Measurements from ENCODE around the gene ELF4.

DNA sequence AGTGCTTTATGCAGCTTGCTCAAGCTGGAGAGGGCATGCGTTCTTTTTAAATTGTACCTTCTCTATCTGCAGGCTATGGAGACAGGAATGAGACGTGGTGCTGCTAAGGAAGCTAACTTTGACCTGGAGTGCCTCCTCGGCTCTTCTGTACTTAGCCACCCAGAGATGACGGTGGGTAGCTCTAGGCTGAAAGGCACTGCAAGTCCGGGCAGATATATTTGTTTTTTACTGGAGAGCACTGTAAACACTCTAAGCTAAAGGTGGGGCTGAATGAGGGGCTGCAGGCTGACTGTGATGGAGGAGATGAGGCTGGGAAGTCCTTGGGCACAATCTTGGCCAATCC is 12.1 kb downstream of the ELF4 start:
- TF ChIP-seq ZNF75D (CRISPR knock-in tag; IDR thresholded peaks at IDR 0.05; ENCODE audit: borderline replicate concordance): no peak
- TF ChIP-seq ZC3H4 (CRISPR knock-in tag; IDR thresholded peaks at IDR 0.05; ENCODE audit: borderline replicate concordance): no peak
- TF ChIP-seq CEBPB (IDR thresholded peaks at IDR 0.05; ENCODE audit: borderline replicate concordance, low read depth, low read length): no peak
- TF ChIP-seq, protein P1, sequence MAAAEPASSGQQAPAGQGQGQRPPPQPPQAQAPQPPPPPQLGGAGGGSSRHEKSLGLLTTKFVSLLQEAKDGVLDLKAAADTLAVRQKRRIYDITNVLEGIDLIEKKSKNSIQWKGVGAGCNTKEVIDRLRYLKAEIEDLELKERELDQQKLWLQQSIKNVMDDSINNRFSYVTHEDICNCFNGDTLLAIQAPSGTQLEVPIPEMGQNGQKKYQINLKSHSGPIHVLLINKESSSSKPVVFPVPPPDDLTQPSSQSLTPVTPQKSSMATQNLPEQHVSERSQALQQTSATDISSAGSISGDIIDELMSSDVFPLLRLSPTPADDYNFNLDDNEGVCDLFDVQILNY (CRISPR knock-in tag; conservative IDR thresholded peaks at IDR 0.05): no peak
- TF ChIP-seq ZNF777 (CRISPR knock-in tag; IDR thresholded peaks at IDR 0.05): no peak
- TF ChIP-seq EP300 (IDR thresholded peaks at IDR 0.05; ENCODE audit: low read depth in 2 of 2, low read length in 2 of 2): no peak
- no peak for TF ChIP-seq EP300 (CRISPR knock-in tag; IDR thresholded peaks at IDR 0.05; ENCODE audit: borderline replicate concordance)
- TF ChIP-seq EZH2 (conservative IDR thresholded peaks at IDR 0.05; ENCODE audit: low read depth, low read length): no peak
- TF ChIP-seq ZSCAN30 (CRISPR knock-in tag; IDR thresholded peaks at IDR 0.05): no peak
- TF ChIP-seq IRX3 (CRISPR knock-in tag; IDR thresholded peaks at IDR 0.05; ENCODE audit: borderline replicate concordance, low read depth): no peak
- TF ChIP-seq ZNF737 (CRISPR knock-in tag; IDR thresholded peaks at IDR 0.05; ENCODE audit: borderline replicate concordance): no peak
- no peak for TF ChIP-seq FOXJ3 (CRISPR knock-in tag; IDR thresholded peaks at IDR 0.05; ENCODE audit: borderline replicate concordance)
- no peak for TF ChIP-seq YY1 (IDR thresholded peaks at IDR 0.05; ENCODE audit: insufficient read depth, insufficient replicate concordance, low read depth, low read length)
- TF ChIP-seq, protein P2, sequence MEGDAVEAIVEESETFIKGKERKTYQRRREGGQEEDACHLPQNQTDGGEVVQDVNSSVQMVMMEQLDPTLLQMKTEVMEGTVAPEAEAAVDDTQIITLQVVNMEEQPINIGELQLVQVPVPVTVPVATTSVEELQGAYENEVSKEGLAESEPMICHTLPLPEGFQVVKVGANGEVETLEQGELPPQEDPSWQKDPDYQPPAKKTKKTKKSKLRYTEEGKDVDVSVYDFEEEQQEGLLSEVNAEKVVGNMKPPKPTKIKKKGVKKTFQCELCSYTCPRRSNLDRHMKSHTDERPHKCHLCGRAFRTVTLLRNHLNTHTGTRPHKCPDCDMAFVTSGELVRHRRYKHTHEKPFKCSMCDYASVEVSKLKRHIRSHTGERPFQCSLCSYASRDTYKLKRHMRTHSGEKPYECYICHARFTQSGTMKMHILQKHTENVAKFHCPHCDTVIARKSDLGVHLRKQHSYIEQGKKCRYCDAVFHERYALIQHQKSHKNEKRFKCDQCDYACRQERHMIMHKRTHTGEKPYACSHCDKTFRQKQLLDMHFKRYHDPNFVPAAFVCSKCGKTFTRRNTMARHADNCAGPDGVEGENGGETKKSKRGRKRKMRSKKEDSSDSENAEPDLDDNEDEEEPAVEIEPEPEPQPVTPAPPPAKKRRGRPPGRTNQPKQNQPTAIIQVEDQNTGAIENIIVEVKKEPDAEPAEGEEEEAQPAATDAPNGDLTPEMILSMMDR (CRISPR knock-in tag; IDR thresholded peaks at IDR 0.05): no peak
- TF ChIP-seq ZBTB33 (CRISPR knock-in tag; IDR thresholded peaks at IDR 0.05): no peak

Measured in HepG2 (cell line).